Measurements from ENCODE around the gene EYA2.

- TF ChIP-seq, protein P1, sequence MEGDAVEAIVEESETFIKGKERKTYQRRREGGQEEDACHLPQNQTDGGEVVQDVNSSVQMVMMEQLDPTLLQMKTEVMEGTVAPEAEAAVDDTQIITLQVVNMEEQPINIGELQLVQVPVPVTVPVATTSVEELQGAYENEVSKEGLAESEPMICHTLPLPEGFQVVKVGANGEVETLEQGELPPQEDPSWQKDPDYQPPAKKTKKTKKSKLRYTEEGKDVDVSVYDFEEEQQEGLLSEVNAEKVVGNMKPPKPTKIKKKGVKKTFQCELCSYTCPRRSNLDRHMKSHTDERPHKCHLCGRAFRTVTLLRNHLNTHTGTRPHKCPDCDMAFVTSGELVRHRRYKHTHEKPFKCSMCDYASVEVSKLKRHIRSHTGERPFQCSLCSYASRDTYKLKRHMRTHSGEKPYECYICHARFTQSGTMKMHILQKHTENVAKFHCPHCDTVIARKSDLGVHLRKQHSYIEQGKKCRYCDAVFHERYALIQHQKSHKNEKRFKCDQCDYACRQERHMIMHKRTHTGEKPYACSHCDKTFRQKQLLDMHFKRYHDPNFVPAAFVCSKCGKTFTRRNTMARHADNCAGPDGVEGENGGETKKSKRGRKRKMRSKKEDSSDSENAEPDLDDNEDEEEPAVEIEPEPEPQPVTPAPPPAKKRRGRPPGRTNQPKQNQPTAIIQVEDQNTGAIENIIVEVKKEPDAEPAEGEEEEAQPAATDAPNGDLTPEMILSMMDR (IDR thresholded peaks at IDR 0.05; ENCODE audit: low read depth, low read length, missing input control) = no peak
- TF ChIP-seq TAF1 (conservative IDR thresholded peaks at IDR 0.05) (no peak), YY1 (IDR thresholded peaks at IDR 0.05) (no peak)
Observed at GRCh38 chr20:47021850-47022249, 127.2 kb downstream of the EYA2 start.
